ENCODE results near the gene SLC22A5. TPM values are rescaled to one million over a fixed set of nuclear protein-coding genes. Genes with fewer than 3 reads are reported as not detected.

The SLC22A5 gene
- total and polyA plus RNA-seq, 11 donors: 7.5 to 50.1 (median 13.5) TPM

GRCh38 chr5:132444061-132444460, 74.6 kb downstream of the SLC22A5 start:
- no peaks in the 10 kb centered on the region for H3K9me3 ChIP-seq
- DNase-seq: no peak
- no peak overlapping the region for H3K4me3 ChIP-seq
- no peaks in the 10 kb centered on the region for H3K27me3 ChIP-seq
- intact Hi-C loops (cut with DNase I): no loop called here
- TF ChIP-seq POLR2A (IDR thresholded peaks at IDR 0.05) (no peak), CTCF (IDR thresholded peaks at IDR 0.05) (no peak)
- peaks cover 17 to 94% (median 76%) of the 10 kb centered on the region in 12 donors for H3K4me1 ChIP-seq
- peak overlapping the region in 5 of 12 donors; percentile 18 to 77 (median 42) for H3K27ac ChIP-seq
- 55 to 89% (median 69%) methylated on average over 3 to 7 of the region's 7 CpGs for WGBS, 4 donors
- H3K36me3 ChIP-seq: peaks cover 0 to 14% (median 0%) of the 10 kb centered on the region in 9 donors
- ATAC-seq: no peak

Small RNA genes within 50 kb of the gene (microRNA-seq; reads per million reads assigned to microRNA genes)
- gene MIR3936: 0.60 to 1.7 (median 1.3) reads per million in 4 donors

Other genes starting within 250 kb of the SLC22A5 start
- 10 to 100 TPM; 41.2 to 80.7 (median 55.7) TPM for gene P4HA2, start 141.9 kb upstream of the SLC22A5 start, total RNA-seq
- 100 to 1,000 TPM in 1 of 2 donors, 10 to 100 TPM in 1; 44.3 to 140 TPM for gene P4HA2, start 141.9 kb upstream of the SLC22A5 start, polyA plus RNA-seq
- 10 to 100 TPM in 3 of 9 donors, 1 to 10 TPM in 6; 2.4 to 16.9 (median 8.1) TPM for gene PDLIM4, start 112.0 kb upstream of the SLC22A5 start, total RNA-seq
- 1 to 10 TPM; 5.1 to 9.1 TPM for gene PDLIM4, start 112.0 kb upstream of the SLC22A5 start, polyA plus RNA-seq
- 1 to 10 TPM in 8 of 9 donors, under 1 TPM in 1; 0.83 to 4.9 (median 2.2) TPM for gene SLC22A4, start 75.3 kb upstream of the SLC22A5 start, total RNA-seq
- gene SLC22A4, start 75.3 kb upstream of the SLC22A5 start, polyA plus RNA-seq: 1 to 10 TPM in 1 of 2 donors, under 1 TPM in 1; 0.30 to 3.7 TPM
- 100 to 1,000 TPM in 1 of 9 donors, 10 to 100 TPM in 7, 1 to 10 TPM in 1; 9.2 to 190 (median 18.4) TPM for gene IRF1, start 121.1 kb downstream of the SLC22A5 start, total RNA-seq
- gene IRF1, start 121.1 kb downstream of the SLC22A5 start, polyA plus RNA-seq: 10 to 100 TPM in 1 of 2 donors, 1 to 10 TPM in 1; 7.5 to 12.2 TPM
- gene IL5, start 173.8 kb downstream of the SLC22A5 start, total RNA-seq: not detected
- gene IL5, start 173.8 kb downstream of the SLC22A5 start, polyA plus RNA-seq: not detected
- 10 to 100 TPM; 17.5 to 41.8 (median 32.4) TPM for gene RAD50, start 187.3 kb downstream of the SLC22A5 start, total RNA-seq
- gene RAD50, start 187.3 kb downstream of the SLC22A5 start, polyA plus RNA-seq: 10 to 100 TPM in 1 of 2 donors, 1 to 10 TPM in 1; 9.3 to 16.1 TPM

All from heart left ventricle (tissue), 16 donors.